Measurements from ENCODE around the gene CCDC88C. TPM values are rescaled to one million over a fixed set of nuclear protein-coding genes. Genes with fewer than 3 reads are reported as not detected.

The CCDC88C gene
- total and polyA plus RNA-seq, 2 donors (not counting 3 experiments of a cell fraction or from before 2014, with no cell fraction given): 11.4 to 52.1 TPM

GRCh38 chr14:91356181-91356763 is 61.3 kb downstream of the CCDC88C start:
- dilution Hi-C loops (cut with MboI; ENCODE audit: extremely low pct_ligation_motif_present, low sequenced_read_pairs): no loop called here
- Histone ChIP-seq H3K4me3 (replicated peaks in 1 of 3; ENCODE audit: insufficient read depth in 1 of 3, low read depth in 1 of 3, low read length in 3 of 3) (no peak overlapping the region), H3K4me1 (ENCODE audit: control insufficient read depth, extremely low read depth, insufficient read depth, low read length) (peaks cover 7% of the 10 kb centered on the region), H3K79me2 (ENCODE audit: control insufficient read depth, insufficient read depth, low read length) (no peaks in the 10 kb centered on the region), H2AFZ (ENCODE audit: low read depth, low read length) (no peak overlapping the region), H4K20me1 (replicated peaks; ENCODE audit: control insufficient read depth, extremely low read depth, insufficient read depth, low read length) (no peaks in the 10 kb centered on the region), H3K36me3 (ENCODE audit: control insufficient read depth in 2 of 2, extremely low read depth in 1 of 2, insufficient read depth in 2 of 2, low read length in 2 of 2) (peaks cover 0 to 2% of the 10 kb centered on the region in 2 experiments), H3K27me3 (ENCODE audit: control insufficient read depth in 2 of 2, insufficient read depth in 2 of 2, low read length in 2 of 2) (no peaks in the 10 kb centered on the region), H3K9me3 (replicated peaks; ENCODE audit: control insufficient read depth, insufficient read depth, low read length) (no peaks in the 10 kb centered on the region), H3K9ac (replicated peaks; ENCODE audit: extremely low read depth, insufficient read depth, low read length) (no peak overlapping the region), H3K4me2 (ENCODE audit: insufficient read depth, low read length) (no peak overlapping the region), H3K9me1 (replicated peaks; ENCODE audit: control insufficient read depth, extremely low read depth, insufficient read depth, low read length) (no peaks in the 10 kb centered on the region), H3K27ac (ENCODE audit: insufficient read depth, low read depth, low read length) (no peak overlapping the region)
- CTCF ChIA-PET: interaction anchor here (0.7 to 1.8 kb wide), 3 partner anchors 16 to 62 kb away, joined by 3 to 6 read pairs (median 4); no protein-coding TSS in a partner anchor
- FAIRE-seq: no peak
- TF ChIP-seq FOS (IDR thresholded peaks at IDR 0.05; ENCODE audit: borderline replicate concordance, insufficient read depth, low read length) (no peak), JUN (IDR thresholded peaks at IDR 0.05; ENCODE audit: borderline replicate concordance, insufficient read depth, insufficient read length, low read depth) (no peak), EZH2 (IDR thresholded peaks at IDR 0.05; ENCODE audit: borderline replicate concordance, low read depth, low read length, severe bottlenecking) (no peak), POLR2AphosphoS5 (IDR thresholded peaks at IDR 0.05; ENCODE audit: insufficient read depth, low read depth, low read length) (no peak), POLR2A (IDR thresholded peaks at IDR 0.05; ENCODE audit: low read depth, low read length) (no peak), MYC (IDR thresholded peaks at IDR 0.05; ENCODE audit: low read depth, low read length) (no peak), GATA2 (IDR thresholded peaks at IDR 0.05; ENCODE audit: insufficient read depth, insufficient read length, low read depth, low read length) (no peak)
- TF ChIP-seq, protein P1, sequence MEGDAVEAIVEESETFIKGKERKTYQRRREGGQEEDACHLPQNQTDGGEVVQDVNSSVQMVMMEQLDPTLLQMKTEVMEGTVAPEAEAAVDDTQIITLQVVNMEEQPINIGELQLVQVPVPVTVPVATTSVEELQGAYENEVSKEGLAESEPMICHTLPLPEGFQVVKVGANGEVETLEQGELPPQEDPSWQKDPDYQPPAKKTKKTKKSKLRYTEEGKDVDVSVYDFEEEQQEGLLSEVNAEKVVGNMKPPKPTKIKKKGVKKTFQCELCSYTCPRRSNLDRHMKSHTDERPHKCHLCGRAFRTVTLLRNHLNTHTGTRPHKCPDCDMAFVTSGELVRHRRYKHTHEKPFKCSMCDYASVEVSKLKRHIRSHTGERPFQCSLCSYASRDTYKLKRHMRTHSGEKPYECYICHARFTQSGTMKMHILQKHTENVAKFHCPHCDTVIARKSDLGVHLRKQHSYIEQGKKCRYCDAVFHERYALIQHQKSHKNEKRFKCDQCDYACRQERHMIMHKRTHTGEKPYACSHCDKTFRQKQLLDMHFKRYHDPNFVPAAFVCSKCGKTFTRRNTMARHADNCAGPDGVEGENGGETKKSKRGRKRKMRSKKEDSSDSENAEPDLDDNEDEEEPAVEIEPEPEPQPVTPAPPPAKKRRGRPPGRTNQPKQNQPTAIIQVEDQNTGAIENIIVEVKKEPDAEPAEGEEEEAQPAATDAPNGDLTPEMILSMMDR (IDR thresholded peaks at IDR 0.05; ENCODE audit: extremely low read depth in 1 of 2, insufficient read depth in 1 of 2, low read depth in 1 of 2, low read length in 2 of 2): no peak
- TF ChIP-seq, protein P2, sequence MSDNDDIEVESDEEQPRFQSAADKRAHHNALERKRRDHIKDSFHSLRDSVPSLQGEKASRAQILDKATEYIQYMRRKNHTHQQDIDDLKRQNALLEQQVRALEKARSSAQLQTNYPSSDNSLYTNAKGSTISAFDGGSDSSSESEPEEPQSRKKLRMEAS (IDR thresholded peaks at IDR 0.05; ENCODE audit: insufficient read depth, insufficient read length): no peak
- intact Hi-C loops (cut with micrococcal nuclease): no loop called here
- DNase-seq (ENCODE audit: low read depth, low spot score): no peak
- POLR2A ChIA-PET: no interaction called here
- BruUV-seq (replicated peaks): no TSS peak

Data from endothelial cell of umbilical vein (primary cell).